IMR-90 (cell line): ENCODE results near the gene ACSL3. TPM values are rescaled to one million over a fixed set of nuclear protein-coding genes. Genes with fewer than 3 reads are reported as not detected.

Source experiments
- ATAC-seq: fragments of 200-7000 bp; cut with Tn5 transposase; 2 replicates; pipeline ENCODE4 v1.9.1; 2020; ENCODE audit warnings: low read depth, mild to moderate bottlenecking, moderate library complexity
- BruUV-seq: library from RNA; stranded (reverse); fragments of 400-500 nt; replicated peaks from 2 replicates; lab custom pipeline; 2021; lab: Mats Ljungman, UMichigan
- CTCF ChIA-PET: fragments of 300-600 bp; formaldehyde crosslinking; extraction: SDS; loops from one replicate; lab custom pipeline; 2021; ENCODE audit warnings: antibody characterized with exemption; lab: Yijun Ruan, JAX
- POLR2A ChIA-PET: fragments of 300-600 bp; sonication (Branson Sonifier 250); formaldehyde crosslinking; loops from one replicate; lab custom pipeline; 2022; ENCODE audit warnings: antibody characterized with exemption; ENCODE audit not compliant: unreplicated experiment; lab: Charles Lee
- DNase-seq: peaks from one replicate; pipeline ENCODE4 v3.0.0; 2013
- H2AFZ ChIP-seq: replicated peaks from 2 replicates; pipeline ENCODE3; 2013; ENCODE audit warnings: low read length, mild to moderate bottlenecking; ENCODE audit not compliant: poor library complexity
- H2AK5ac ChIP-seq: 2 replicates; pipeline ENCODE4 v1.6.1; 2013; ENCODE audit warnings: low read depth, low read length, inconsistent platforms
- H2AK9ac ChIP-seq: replicated peaks from 2 replicates; pipeline ENCODE3; 2013; ENCODE audit warnings: mild to moderate bottlenecking, low read depth, low read length, moderate library complexity; ENCODE audit not compliant: poor library complexity
- H2BK120ac ChIP-seq: 2 replicates; pipeline ENCODE4 v1.6.1; 2013; ENCODE audit warnings: low read depth, low read length, inconsistent platforms
- H2BK15ac ChIP-seq: 3 replicates; pipeline ENCODE4 v1.6.1; 2013; ENCODE audit warnings: low read depth, low read length, inconsistent platforms
- H2BK20ac ChIP-seq: 2 replicates; pipeline ENCODE4 v1.6.1; 2013; ENCODE audit warnings: low read depth, mild to moderate bottlenecking, inconsistent platforms, low read length, moderate library complexity
- H2BK5ac ChIP-seq: 2 replicates; pipeline ENCODE4 v1.6.1; 2013; ENCODE audit warnings: mild to moderate bottlenecking, low read depth, low read length, inconsistent platforms; ENCODE audit not compliant: poor library complexity, severe bottlenecking
- H3K14ac ChIP-seq: replicated peaks from 2 replicates; pipeline ENCODE4 v1.6.1; 2013; ENCODE audit warnings: low read depth, low read length, inconsistent platforms
- H3K18ac ChIP-seq: 2 replicates; pipeline ENCODE4 v1.6.1; 2013; ENCODE audit warnings: low read depth, low read length, control low read depth
- H3K23ac ChIP-seq: 2 replicates; pipeline ENCODE4 v1.6.1; 2013; ENCODE audit warnings: low read depth, low read length, inconsistent platforms
- H3K27ac ChIP-seq: 2 replicates; pipeline ENCODE4 v1.5.1; 2013; ENCODE audit warnings: mild to moderate bottlenecking, control low read depth, low read length; ENCODE audit not compliant: insufficient read depth
- H3K27me3 ChIP-seq: 2 replicates; pipeline ENCODE4 v1.6.1; 2013; ENCODE audit warnings: low read length; ENCODE audit not compliant: control insufficient read depth, insufficient read depth
- H3K36me3 ChIP-seq: 2 replicates; pipeline ENCODE4 v1.6.1; 2013; ENCODE audit warnings: low read length, mixed read lengths; ENCODE audit not compliant: control insufficient read depth, insufficient read depth
- H3K4ac ChIP-seq: 2 replicates; pipeline ENCODE4 v1.6.1; 2013; ENCODE audit warnings: low read depth, low read length, inconsistent platforms
- H3K4me1 ChIP-seq: 2 replicates; pipeline ENCODE4 v1.6.1; 2013; ENCODE audit warnings: low read length, mixed read lengths; ENCODE audit not compliant: control insufficient read depth, insufficient read depth
- H3K4me2 ChIP-seq: 2 replicates; pipeline ENCODE4 v1.6.1; 2013; ENCODE audit warnings: low read depth, mild to moderate bottlenecking, control low read depth, low read length, moderate library complexity
- H3K4me3 ChIP-seq: 2 replicates; pipeline ENCODE4 v1.5.1; 2013; ENCODE audit warnings: low read depth, mild to moderate bottlenecking, control low read depth, low read length, moderate library complexity; ENCODE audit not compliant: insufficient read depth
- H3K56ac ChIP-seq: 2 replicates; pipeline ENCODE4 v1.6.1; 2013; ENCODE audit warnings: low read length, inconsistent platforms; ENCODE audit not compliant: insufficient read depth; ENCODE audit errors: extremely low read depth
- H3K79me1 ChIP-seq, 2 experiments: 2 replicates each; pipeline ENCODE4 v1.6.1; 2013; ENCODE audit warnings: low read length in 2 of 2, inconsistent platforms in 1 of 2, low read depth in 1 of 2
- H3K9ac ChIP-seq: 2 replicates; pipeline ENCODE4 v1.6.1; 2013; ENCODE audit warnings: low read depth, low read length, control low read depth
- H3K9me1 ChIP-seq: 2 replicates; pipeline ENCODE4 v1.6.1; 2013; ENCODE audit warnings: low read length, inconsistent platforms; ENCODE audit not compliant: insufficient read depth
- H3K9me3 ChIP-seq: 2 replicates; pipeline ENCODE4 v1.6.1; 2013; ENCODE audit warnings: low read length; ENCODE audit not compliant: control insufficient read depth, insufficient read depth
- H4K20me1 ChIP-seq: 2 replicates; pipeline ENCODE4 v1.6.1; 2013; ENCODE audit warnings: low read length, inconsistent platforms; ENCODE audit not compliant: insufficient read depth
- H4K5ac ChIP-seq: 2 replicates; pipeline ENCODE4 v1.6.1; 2013; ENCODE audit warnings: mild to moderate bottlenecking, low read depth, low read length, control low read depth
- H4K8ac ChIP-seq, 2 experiments: 2 replicates each; pipeline ENCODE4 v1.6.1; 2013; ENCODE audit warnings: low read depth in 2 of 2, low read length in 2 of 2, control low read depth in 1 of 2, inconsistent platforms in 1 of 2
- H4K91ac ChIP-seq: 2 replicates; pipeline ENCODE4 v1.6.1; 2013; ENCODE audit warnings: low read depth, low read length, inconsistent platforms; ENCODE audit not compliant: insufficient read depth
- MXI1 ChIP-seq: IDR thresholded peaks from 2 replicates; pipeline ENCODE4 v1.6.1; 2012; ENCODE audit warnings: low read depth, mild to moderate bottlenecking, low read length, moderate library complexity, borderline replicate concordance
- WGBS, 2 experiments: methylation state at CpG; one replicate each; pipeline versions ENCODE4 v1.1.5 to v1.1.7; 2013; ENCODE audit warnings: missing lambda C conversion rate in 2 of 2; ENCODE audit not compliant: insufficient read length in 1 of 2; ENCODE audit errors: extremely low coverage in 2 of 2; 5-methylcytosine and 5-hydroxymethylcytosine counted together
- dilution Hi-C: fragments of 300-500 bp; cut with HindIII; formaldehyde crosslinking; loops from one replicate; pipeline ENCODE4 v1.14.3; 2018; ENCODE audit warnings: low sequenced_read_pairs; ENCODE audit not compliant: unreplicated experiment
- in situ Hi-C: fragments of 300-500 bp; cut with MboI; formaldehyde crosslinking; loops from 3 replicates; pipeline ENCODE4 v1.14.3; 2019; ENCODE audit warnings: low sequenced_read_pairs, inconsistent platforms, mixed read lengths
- intact Hi-C: fragments of 100-400 bp; cut with micrococcal nuclease; formaldehyde crosslinking; loops from 2 replicates; pipeline ENCODE4 v1.10.0; 2022
- polyA plus RNA-seq, 3 experiments: library from polyadenylated mRNA; depleted of rRNA; stranded (reverse); fragments of >200 nt; gene quantifications; 2 replicates each; pipeline ENCODE4 v1.2.3, GENCODE V29; 2012; ENCODE audit warnings: low replicate concordance in 1 of 3
- total RNA-seq: library from RNA; depleted of rRNA; stranded (reverse); fragments of >200 nt; gene quantifications from 2 replicates; pipeline ENCODE4 v1.2.3, GENCODE V29; 2012

Gene ACSL3
- total and polyA plus RNA-seq, 2 of the 4 experiments (the other 2 are of a cell fraction), result 31.0 to 84.2 TPM

GRCh38 chr2:222897898-222898297 lies 37.1 kb downstream of the ACSL3 start:
- H3K56ac ChIP-seq, result no peak overlapping the region
- H3K27me3 ChIP-seq, result no peaks in the 10 kb centered on the region
- CTCF ChIA-PET, result no interaction called here
- H2BK120ac ChIP-seq, result no peak overlapping the region
- H3K9me1 ChIP-seq, result peaks cover 7% of the 10 kb centered on the region
- peaks cover 16% of the 10 kb centered on the region for H3K4me1 ChIP-seq
- DNase-seq (no peak), ATAC-seq (no peak)
- H2AK9ac ChIP-seq, result no peak overlapping the region
- no peak overlapping the region for H3K4ac ChIP-seq
- H2BK5ac ChIP-seq, result no peak overlapping the region
- peak overlapping the region; percentile 83 for H3K18ac ChIP-seq
- no peak overlapping the region for H3K14ac ChIP-seq
- no peak overlapping the region; a peak in 1 of 4 replicates for H4K8ac ChIP-seq
- in situ Hi-C loops, result no loop called here
- POLR2A ChIA-PET, result no interaction called here
- H2BK15ac ChIP-seq, result no peak overlapping the region
- H3K23ac ChIP-seq, result no peak overlapping the region
- H4K20me1 ChIP-seq, result peaks cover 36% of the 10 kb centered on the region
- dilution Hi-C loops, result no loop called here
- H2AK5ac ChIP-seq, result no peak overlapping the region
- H2AFZ ChIP-seq, result no peak overlapping the region
- H4K5ac ChIP-seq, result peak overlapping the region; percentile 61; the same call in 1 of the 2 replicates
- BruUV-seq, result no TSS peak
- H3K79me1 ChIP-seq, result peaks cover 22 to 49% of the 10 kb centered on the region in 2 experiments
- H3K9me3 ChIP-seq, result no peaks in the 10 kb centered on the region
- peak overlapping the region; percentile 43; the same call in 1 of the 2 replicates for H3K27ac ChIP-seq
- H3K4me3 ChIP-seq, result no peak overlapping the region
- peaks cover 4% of the 10 kb centered on the region; the same call in 1 of the 2 replicates for H3K36me3 ChIP-seq
- H4K91ac ChIP-seq, result no peak overlapping the region
- no peak for TF ChIP-seq MXI1
- H3K4me2 ChIP-seq, result no peak overlapping the region; the same call in 1 of the 2 replicates
- no peak overlapping the region for H3K9ac ChIP-seq
- H2BK20ac ChIP-seq, result no peak overlapping the region
- intact Hi-C loops, result no loop called here
- no CpG with 5 or more reads among the region's 3 CpGs for WGBS, 2 experiments
